K562 (cell line): ENCODE results near the gene CNBD2. TPM values are rescaled to one million over a fixed set of nuclear protein-coding genes. Genes with fewer than 3 reads are reported as not detected.
A peak's percentile ranks its signal among the peaks of the same experiment; 100 is the strongest.

Source experiments
- ATAC-seq: fragments of 200-7000 bp; cut with Tn5 transposase; 3 replicates; pipeline ENCODE4 v1.9.1; 2020; ENCODE audit warnings: moderate library complexity
- BruUV-seq: library from RNA; stranded (reverse); fragments of 400-500 nt; replicated peaks from 2 replicates; lab custom pipeline; 2021; lab: Mats Ljungman, UMichigan
- CTCF ChIA-PET: fragments of 300-600 bp; formaldehyde crosslinking; extraction: SDS; loops from one replicate; lab custom pipeline; 2021; ENCODE audit warnings: low intra/inter-chr PET ratio; lab: Yijun Ruan, JAX
- POLR2A ChIA-PET: fragments of 300-600, 350-650 bp; sonication (Branson Sonifier 250); formaldehyde crosslinking; extraction: SDS; loops from one replicate; lab custom pipeline; 2021; ENCODE audit warnings: antibody characterized with exemption, inconsistent platforms; lab: Yijun Ruan, JAX
- DNase-seq, 4 experiments: peaks; one replicate each; pipeline versions ENCODE4 v3.0.0 to v3.0.0-alpha.2; 2011 to 2018; ENCODE audit warnings: low spot score in 3 of 4, mixed read lengths in 3 of 4; ENCODE audit errors: extremely low read depth in 1 of 4
- FAIRE-seq: peaks from 2 replicates; lab custom pipeline; 2011; peaks lifted over from hg19 to GRCh38; lab: Jason Lieb, UNC
- H2AFZ ChIP-seq: 2 replicates; pipeline ENCODE4 v1.6.0; 2011; ENCODE audit warnings: low read depth, low read length, control low read depth, inconsistent platforms
- H3K27ac ChIP-seq: fragments of 200-600 bp; 3 replicates; pipeline ENCODE4 v1.8.0; 2011; ENCODE audit warnings: low read depth, mild to moderate bottlenecking, control low read depth, inconsistent platforms, low read length, moderate library complexity, mixed read lengths; ENCODE audit errors: extremely low read depth
- H3K27me3 ChIP-seq, 2 experiments: fragments of 300-600 bp in 1 of 2; 2 replicates in 1 of 2; 3 replicates in 1 of 2; pipeline versions ENCODE4 v1.6.0 to v1.8.0; 2011; ENCODE audit warnings: inconsistent platforms in 2 of 2, low read length in 2 of 2, mild to moderate bottlenecking in 1 of 2, mixed read lengths in 1 of 2, moderate library complexity in 1 of 2; ENCODE audit not compliant: control insufficient read depth in 2 of 2, insufficient read depth in 2 of 2
- H3K36me3 ChIP-seq: fragments of 300-600 bp; 3 replicates; pipeline ENCODE4 v1.8.0; 2011; ENCODE audit warnings: mild to moderate bottlenecking, low read length, inconsistent platforms; ENCODE audit not compliant: control insufficient read depth, insufficient read depth
- H3K4me1 ChIP-seq, 2 experiments: fragments of 200-600 bp in 1 of 2; replicated peaks in 1 of 2; 2 replicates in 1 of 2; 3 replicates in 1 of 2; pipeline versions ENCODE4 v1.5.1 to v1.8.0; 2011; ENCODE audit warnings: inconsistent platforms in 2 of 2, low read length in 2 of 2, mild to moderate bottlenecking in 1 of 2, mixed read lengths in 1 of 2, moderate library complexity in 1 of 2; ENCODE audit not compliant: control insufficient read depth in 2 of 2, insufficient read depth in 2 of 2
- H3K4me2 ChIP-seq: 2 replicates; pipeline ENCODE4 v1.6.1; 2011; ENCODE audit warnings: low read length, control low read depth, inconsistent platforms, mixed read lengths; ENCODE audit not compliant: insufficient read depth
- H3K4me3 ChIP-seq: fragments of 200-600 bp; sonication (generic), shearing (Covaris generic); 2 replicates; pipeline ENCODE4 v1.5.1; 2016; ENCODE audit warnings: control low read depth, inconsistent platforms
- H3K79me2 ChIP-seq: fragments of 200-600 bp; 3 replicates; pipeline ENCODE4 v1.8.0; 2011; ENCODE audit warnings: low read length, inconsistent platforms; ENCODE audit not compliant: control insufficient read depth, insufficient read depth
- H3K9ac ChIP-seq, 2 experiments: 2 replicates each; pipeline versions ENCODE4 v1.6.0 to v1.6.1; 2011; ENCODE audit warnings: low read depth in 2 of 2, low read length in 2 of 2, control low read depth in 1 of 2, inconsistent platforms in 1 of 2, mild to moderate bottlenecking in 1 of 2, mixed read lengths in 1 of 2; ENCODE audit not compliant: insufficient read depth in 1 of 2
- H3K9me1 ChIP-seq: one replicate; pipeline ENCODE4 v1.6.0; 2011; ENCODE audit warnings: inconsistent platforms, mild to moderate bottlenecking, low read length, moderate library complexity; ENCODE audit not compliant: control insufficient read depth, insufficient read depth
- H3K9me3 ChIP-seq: replicated peaks from 2 replicates; pipeline ENCODE4 v1.5.1; 2011; ENCODE audit warnings: low read depth, low read length, inconsistent platforms; ENCODE audit not compliant: control insufficient read depth, insufficient read depth
- H4K20me1 ChIP-seq: replicated peaks from 2 replicates; pipeline ENCODE4 v1.6.1; 2011; ENCODE audit warnings: low read length, inconsistent platforms, mixed read lengths; ENCODE audit not compliant: control insufficient read depth, insufficient read depth
- DEAF1 ChIP-seq: fragments of 450-650 bp; formaldehyde crosslinking; IDR thresholded peaks from 2 replicates; pipeline ENCODE4 v1.4.0; 2020; ENCODE audit warnings: mild to moderate bottlenecking, moderate library complexity
- ESRRB ChIP-seq: fragments of 250-450 bp; sonication (Bioruptor Pico); IDR thresholded peaks from 2 replicates; pipeline ENCODE4 v1.5.0; 2020; ENCODE audit warnings: mild to moderate bottlenecking, moderate library complexity, borderline replicate concordance
- RBM34 ChIP-seq: fragments of 200-400 bp; formaldehyde crosslinking; IDR thresholded peaks from 2 replicates; pipeline ENCODE4 v1.6.1; 2018; ENCODE audit warnings: low read length, borderline replicate concordance; ENCODE audit not compliant: insufficient read depth
- SP1 ChIP-seq: sonication (generic); formaldehyde crosslinking; IDR thresholded peaks from 2 replicates; pipeline ENCODE4 v1.8.1; 2022; ENCODE audit warnings: mild to moderate bottlenecking, missing genetic modification reagents
- SRSF7 ChIP-seq: fragments of 200-400 bp; formaldehyde crosslinking; optimal IDR thresholded peaks from 2 replicates; pipeline ENCODE3; 2017; ENCODE audit warnings: mild to moderate bottlenecking, low read depth, low read length
- USF1 ChIP-seq: sonication (generic); formaldehyde crosslinking; IDR thresholded peaks from 2 replicates; pipeline ENCODE4 v1.9.0; 2022; ENCODE audit warnings: mild to moderate bottlenecking, missing genetic modification reagents
- ZFP91 ChIP-seq: sonication (generic); formaldehyde crosslinking; IDR thresholded peaks from 2 replicates; pipeline ENCODE4 v1.8.0; 2022; ENCODE audit warnings: mild to moderate bottlenecking, missing genetic modification reagents
- ZFX ChIP-seq: sonication (generic); formaldehyde crosslinking; IDR thresholded peaks from 2 replicates; pipeline ENCODE4 v1.8.0; 2022; ENCODE audit warnings: mild to moderate bottlenecking, missing genetic modification reagents, moderate library complexity
- ZNF143 ChIP-seq: sonication (generic); formaldehyde crosslinking; IDR thresholded peaks from 2 replicates; pipeline ENCODE4 v1.9.0; 2022; ENCODE audit warnings: mild to moderate bottlenecking, missing genetic modification reagents
- ZNF263 ChIP-seq: sonication (generic); formaldehyde crosslinking; IDR thresholded peaks from 2 replicates; pipeline ENCODE4 v1.8.0; 2022; ENCODE audit warnings: mild to moderate bottlenecking, missing genetic modification reagents, borderline replicate concordance
- ZNF740 ChIP-seq, 3 experiments: fragments of 200-800 bp in 1 of 3; sonication (Bioruptor generic) in 1 of 3; sonication (generic) in 1 of 3; formaldehyde crosslinking in 1 of 3; IDR thresholded peaks; 2 replicates each; pipeline versions ENCODE4 v1.6.1 to v1.8.0; 2016 to 2022; ENCODE audit warnings: mild to moderate bottlenecking in 2 of 3, missing compliant biosample characterization in 2 of 3, missing genetic modification characterization in 2 of 3, missing genetic modification reagents in 1 of 3
- WGBS: fragments of 100-300 bp; shearing (Covaris generic); methylation state at CpG from one replicate; pipeline ENCODE4 v1.1.6; 2016; ENCODE audit warnings: low coverage, mixed read lengths; ENCODE audit not compliant: insufficient coverage; ENCODE audit errors: missing lambda C conversion rate; 5-methylcytosine and 5-hydroxymethylcytosine counted together
- in situ Hi-C: fragments of 300-500 bp; cut with MboI; formaldehyde crosslinking; loops from 4 replicates; pipeline ENCODE4 v1.15.0; 2018; ENCODE audit warnings: inconsistent platforms, mixed read lengths
- intact Hi-C: fragments of 100-400 bp; cut with micrococcal nuclease; formaldehyde crosslinking; loops from 2 replicates; pipeline ENCODE4 v1.14.2; 2022
- polyA plus RNA-seq, 8 experiments: library from polyadenylated mRNA; depleted of rRNA in 4 of 8; stranded (reverse) in 5 of 8; unstranded in 3 of 8; fragments of >200 nt; fragmentation: Nextera tagmentation in 2 of 8; fragmentation: Illumina TruSeq in 1 of 8; extraction: Ambion mirVana in 2 of 8; extraction: Trizol in 1 of 8; gene quantifications; 2 replicates each; pipeline versions ENCODE4 v1.2.1 to v1.2.3, GENCODE V29; 2011 to 2014; ENCODE audit warnings: inconsistent platforms in 1 of 8, missing spikeins in 1 of 8
- total RNA-seq, 7 experiments: library from RNA; depleted of rRNA in 6 of 7; stranded (reverse); fragments of >200 nt in 6 of 7; fragmentation: Illumina TruSeq in 2 of 7; extraction: Trizol in 2 of 7; gene quantifications; 2 replicates each; pipeline versions ENCODE4 v1.2.1 to v1.2.3, GENCODE V29; 2011 to 2021; ENCODE audit warnings: low replicate concordance in 1 of 7

Gene CNBD2
- total and polyA plus RNA-seq, 9 of the 15 experiments (the other 6 are each of a cell fraction or from before 2014, with no cell fraction given), result 3.2 to 17.5 (median 5.3) TPM

GRCh38 chr20:36070451-36070850, 102.1 kb downstream of the CNBD2 start:
- H3K9me1 ChIP-seq, result no peaks in the 10 kb centered on the region
- peak overlapping the region; percentile 54 for H2AFZ ChIP-seq
- no peaks in the 10 kb centered on the region for H4K20me1 ChIP-seq
- H3K36me3 ChIP-seq, result no peaks in the 10 kb centered on the region
- intact Hi-C loops, result no loop called here
- no peaks in the 10 kb centered on the region for H3K27me3 ChIP-seq
- H3K4me3 ChIP-seq, result no peak overlapping the region
- in situ Hi-C loops, result no loop called here
- H3K27ac ChIP-seq, result no peak overlapping the region
- peak overlapping the region in 1 of 2 experiments; percentile 15; a peak in 1 of 4 replicates for H3K9ac ChIP-seq
- DNase-seq (no peak), ATAC-seq (peak; percentile 51), FAIRE-seq (no peak)
- no peaks in the 10 kb centered on the region for H3K79me2 ChIP-seq
- BruUV-seq, result no TSS peak
- no peak overlapping the region for H3K4me2 ChIP-seq
- TF ChIP-seq ZNF740 (CRISPR knock-in tag; IDR thresholded peaks at IDR 0.05), result 0 out of 2 replicates have a peak, but pooled peaks have one; percentile 13
- no peak for TF ChIP-seq ZNF740 (tag; IDR thresholded peaks at IDR 0.05)
- TF ChIP-seq USF1 (CRISPR knock-in tag), result no peak
- TF ChIP-seq RBM34, result no peak
- 0 out of 2 replicates have a peak, but pooled peaks have one; percentile 19 for TF ChIP-seq ZNF263
- no peak for TF ChIP-seq SP1 (CRISPR knock-in tag)
- no peak for TF ChIP-seq ZNF143 (CRISPR knock-in tag)
- TF ChIP-seq SRSF7, result no peak
- no peak for TF ChIP-seq ZFP91 (CRISPR knock-in tag)
- TF ChIP-seq ESRRB (CRISPR knock-in tag), result no peak
- TF ChIP-seq ZFX (CRISPR knock-in tag), result no peak
- TF ChIP-seq DEAF1 (CRISPR knock-in tag), result no peak
- WGBS, result 61% methylated on average over 5 of the region's 8 CpGs
- ChIA-PET CTCF (no interaction called here), POLR2A (interaction anchor here (1.1 kb wide), 1 partner anchor 83 kb away, joined by 3 read pairs; no protein-coding TSS in a partner anchor)
- H3K4me1 ChIP-seq, result peaks cover 0 to 7% of the 10 kb centered on the region in 2 experiments; a peak in 3 of 5 replicates
- 0 out of 2 replicates have a peak, but pooled peaks cover 1% of the 10 kb centered on the region for H3K9me3 ChIP-seq
